Tongue (tissue), 2 donors: ENCODE data around the gene PAQR5. TPM values are rescaled to one million over a fixed set of nuclear protein-coding genes. Genes with fewer than 3 reads are reported as not detected.
"Not testable (repeated sequence)": the region's sequence is repeated elsewhere in the genome, so short reads cannot be mapped to it uniquely, and the experiment has no call there.

Source experiments
- DNase-seq: peaks from one replicate; pipeline ENCODE4 v3.0.0-alpha.2; 2015
- total RNA-seq: library from RNA; depleted of rRNA; stranded (reverse); fragments of >200 nt; gene quantifications from one replicate; pipeline ENCODE4 v1.2.3, GENCODE V29; 2014

PAQR5 gene
- total RNA-seq, 1 donor from 2014 or later: 0.92 TPM

DNA sequence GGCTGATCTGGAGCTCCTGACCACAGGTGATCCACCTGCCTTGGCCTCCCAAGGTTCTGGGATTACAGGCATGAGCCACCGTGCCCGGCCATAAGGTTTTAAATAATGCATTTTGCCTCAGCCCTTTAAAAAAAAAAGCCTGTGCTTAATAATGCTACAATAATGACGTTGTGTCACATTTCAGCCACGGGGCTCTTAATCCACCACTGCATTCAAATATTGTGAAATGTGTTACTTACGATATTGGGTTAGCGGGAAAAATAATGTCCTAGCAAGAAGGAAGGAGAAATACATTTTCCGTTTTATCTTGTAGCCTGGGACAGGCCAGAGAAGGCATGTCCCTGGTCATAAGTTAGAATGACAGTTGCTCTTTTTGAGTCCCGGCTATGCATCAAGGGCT is 17.6 kb downstream of the PAQR5 start:
- no peak for DNase-seq

DNA sequence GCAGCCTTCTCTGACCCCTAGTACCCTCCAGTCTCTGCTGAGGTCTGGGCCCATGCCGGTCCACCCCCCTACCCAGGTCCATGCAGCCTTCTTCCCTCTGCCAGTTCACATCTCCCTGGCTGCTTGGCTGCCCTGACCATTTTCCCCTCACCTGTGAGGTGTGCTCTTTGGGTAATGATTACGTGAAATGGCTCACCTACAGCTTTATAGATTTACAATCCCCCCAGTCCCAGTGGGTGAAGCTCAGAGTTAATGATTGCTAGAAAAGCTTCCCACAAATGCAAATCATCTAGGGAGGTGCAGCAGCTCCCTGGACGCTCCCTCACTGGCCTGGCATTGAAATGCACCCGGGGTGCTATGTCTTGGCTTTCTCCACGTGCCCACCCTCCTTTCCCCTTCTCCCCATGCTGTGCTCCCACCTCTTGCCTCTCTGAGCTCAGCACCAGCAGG is 18.7 kb downstream of the PAQR5 start:
- no peak for DNase-seq

DNA sequence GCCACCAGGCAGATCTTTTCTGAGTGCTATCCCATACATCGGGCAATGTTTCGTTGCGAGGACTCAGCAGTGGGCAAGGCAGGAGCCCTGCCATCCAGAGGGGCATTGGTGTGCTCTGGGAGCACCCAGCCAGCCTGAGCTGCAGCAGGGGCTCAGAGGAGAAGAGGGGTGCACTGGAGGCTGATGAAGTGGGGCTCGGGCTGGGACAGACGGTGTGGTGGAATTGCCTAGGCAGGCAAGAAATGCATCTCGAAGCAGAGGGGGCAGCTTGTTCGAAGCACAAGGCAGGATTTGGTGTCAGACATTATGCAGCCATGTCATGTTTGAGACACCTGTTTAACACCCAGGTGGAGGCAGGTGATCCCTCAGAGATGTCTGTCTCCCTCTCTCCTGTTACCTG is 19.3 kb downstream of the PAQR5 start:
- DNase-seq: no peak

DNA sequence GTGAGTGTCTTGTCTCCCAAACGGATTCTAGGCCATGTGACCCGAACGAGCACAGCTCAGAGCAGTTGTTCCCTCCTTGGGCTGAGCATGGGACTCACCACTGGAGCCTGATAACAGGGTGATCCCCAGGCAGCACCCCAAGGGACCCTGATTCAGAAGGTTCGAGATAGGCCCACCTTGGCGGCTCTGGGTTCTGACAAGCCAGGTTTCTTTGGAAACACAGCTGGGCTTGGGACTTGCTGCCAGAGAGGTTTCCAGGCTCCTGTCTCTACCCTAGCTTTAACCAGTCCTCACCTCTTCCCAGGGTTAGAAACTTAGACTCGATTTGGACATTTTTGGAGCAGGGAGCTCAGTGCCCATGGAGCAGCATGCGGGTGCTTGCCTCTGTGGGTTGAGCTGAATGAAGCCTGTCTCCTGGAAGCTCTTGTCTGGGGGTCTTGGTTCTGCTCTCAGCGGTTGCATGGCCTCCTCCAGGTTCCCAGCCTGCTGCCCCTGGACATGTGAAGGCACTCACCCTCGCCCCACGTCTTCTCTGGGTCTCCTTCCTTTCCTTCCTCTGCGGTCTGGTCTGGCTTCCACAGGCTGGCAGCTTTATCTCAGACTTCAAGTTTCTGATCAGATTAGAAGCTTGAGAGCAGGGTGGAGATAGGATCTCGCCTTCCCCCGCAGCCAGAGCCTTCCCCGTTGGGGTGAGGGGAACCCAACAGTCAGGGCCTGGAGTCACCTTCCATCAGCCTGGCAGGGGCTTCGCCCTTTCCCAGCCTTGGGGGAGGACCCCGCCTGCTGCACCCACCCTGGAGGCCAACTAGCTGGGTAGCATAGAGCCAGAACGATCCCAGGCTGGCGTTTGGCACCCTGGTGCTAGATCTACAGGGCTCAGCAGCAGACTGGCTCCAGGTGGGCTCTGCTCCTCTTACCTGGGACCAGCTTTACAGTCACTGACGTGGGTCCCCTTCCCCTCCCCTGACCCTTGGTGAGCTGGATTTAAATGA is 21.0 kb downstream of the PAQR5 start:
- no peak for DNase-seq

DNA sequence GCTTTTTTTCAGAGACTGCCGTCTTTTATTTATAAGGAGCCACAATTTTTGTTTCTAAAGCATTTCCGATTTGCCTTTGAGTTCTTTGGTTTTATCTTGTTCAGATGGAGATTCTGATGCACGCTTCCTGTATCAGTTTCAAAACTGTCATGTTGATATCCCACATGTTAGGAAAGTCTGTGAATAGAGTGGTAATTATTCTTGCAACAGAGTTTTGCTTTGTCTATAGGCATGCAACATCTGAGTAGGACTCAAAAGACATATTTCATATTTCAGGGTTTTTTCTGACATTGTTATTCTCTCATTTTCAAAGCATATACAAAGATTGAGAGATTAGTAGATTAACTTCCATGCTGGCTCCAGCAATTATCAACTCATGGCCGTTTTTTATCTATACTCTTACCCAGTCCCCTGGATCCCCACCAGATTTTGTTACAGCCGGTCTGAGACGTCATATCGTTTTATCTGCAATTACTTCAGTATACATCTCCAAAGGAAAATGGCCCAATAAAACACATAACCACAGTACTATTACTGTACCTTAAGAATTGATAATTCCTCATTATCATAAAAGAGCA is 22.4 kb downstream of the PAQR5 start:
- DNase-seq: no peak

DNA sequence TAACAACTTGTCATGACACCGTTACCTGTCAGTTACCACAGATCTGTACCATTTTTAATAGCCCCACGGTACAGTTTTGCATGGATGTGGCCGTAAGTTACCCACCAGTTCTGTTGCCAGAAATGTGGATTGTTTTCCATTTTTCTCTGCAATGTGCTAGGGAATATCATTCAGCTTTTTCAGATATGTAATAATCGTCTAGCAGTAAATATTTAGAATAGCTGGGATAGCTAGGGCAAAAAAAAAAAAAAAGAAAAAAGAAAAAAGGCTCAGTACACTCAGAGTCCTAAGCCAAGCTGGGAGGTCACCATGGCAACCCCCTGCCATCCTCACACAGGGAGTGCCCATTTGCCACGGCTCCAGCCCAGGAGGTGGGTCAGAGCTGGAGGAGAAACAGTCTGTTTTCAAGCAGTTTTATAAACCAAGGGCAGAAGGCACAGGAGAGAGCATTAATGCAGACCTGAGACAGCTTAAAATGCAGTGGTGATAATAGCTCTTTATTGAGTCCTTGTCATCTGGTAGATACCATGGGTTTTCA is 25.2 kb downstream of the PAQR5 start:
- DNase-seq: peak; percentile 43

DNA sequence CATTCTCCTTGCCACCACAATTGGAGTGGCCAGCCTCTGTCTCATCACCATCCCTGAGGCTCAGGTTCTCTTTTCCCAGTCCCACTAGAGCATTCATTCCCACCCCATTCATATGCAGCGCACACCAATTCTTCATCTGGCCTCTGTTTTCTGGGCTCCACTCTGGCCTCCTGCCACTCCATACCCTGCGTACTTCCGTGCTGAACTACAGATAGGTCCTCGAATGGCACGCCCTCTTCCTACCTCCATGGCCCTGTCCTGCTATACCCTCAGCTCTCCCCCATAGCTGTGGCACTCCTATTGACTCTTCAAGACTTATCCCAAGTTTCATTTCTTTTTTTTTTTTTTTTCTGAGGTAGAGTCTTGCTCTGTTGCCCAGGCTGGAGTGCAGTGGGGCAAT is 25.9 kb downstream of the PAQR5 start:
- DNase-seq: no peak

DNA sequence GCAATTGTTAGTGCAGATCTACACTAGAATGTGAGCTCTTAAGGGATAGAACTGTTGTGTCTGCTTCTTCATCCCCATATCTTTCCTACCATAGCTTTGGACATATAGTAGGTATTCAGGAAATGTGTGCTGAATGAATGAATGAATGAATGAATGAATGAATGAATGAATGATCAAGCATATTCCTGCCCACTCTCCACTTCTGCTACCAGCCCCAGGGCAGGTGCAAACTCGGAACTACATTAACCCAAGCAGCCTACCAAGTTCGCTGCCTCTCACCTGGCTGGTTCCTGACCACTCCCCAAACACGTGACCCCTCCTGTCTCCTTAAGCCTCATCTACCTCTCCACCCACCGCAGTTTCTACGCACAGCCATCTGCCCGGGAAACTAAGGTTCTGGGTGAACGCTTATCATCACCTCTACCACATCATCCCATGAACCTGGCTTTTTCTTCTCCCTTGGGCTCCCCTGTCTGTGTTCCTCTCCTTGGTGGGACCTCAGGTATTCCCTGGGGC is 26.8 kb downstream of the PAQR5 start:
- DNase-seq: no peak

DNA sequence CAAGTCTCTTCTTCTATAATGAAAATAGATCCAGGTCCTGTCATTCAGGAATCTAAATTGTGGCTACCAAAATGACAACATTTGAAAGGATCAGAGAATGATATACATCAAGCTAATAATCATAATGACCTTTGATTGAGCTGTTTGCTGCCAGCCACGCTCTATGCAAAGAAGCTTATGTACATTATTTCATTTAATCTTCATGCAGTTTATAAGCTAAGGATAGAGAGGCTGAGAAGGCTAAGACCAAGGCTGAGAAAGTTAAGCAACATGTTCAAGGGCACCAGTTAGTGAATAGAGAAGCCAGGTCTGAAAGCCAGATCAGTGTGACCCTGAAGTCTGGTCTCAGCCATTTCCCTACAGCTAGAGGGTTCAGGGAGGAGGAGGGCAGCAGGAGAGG is 29.4 kb downstream of the PAQR5 start:
- no peak for DNase-seq

DNA sequence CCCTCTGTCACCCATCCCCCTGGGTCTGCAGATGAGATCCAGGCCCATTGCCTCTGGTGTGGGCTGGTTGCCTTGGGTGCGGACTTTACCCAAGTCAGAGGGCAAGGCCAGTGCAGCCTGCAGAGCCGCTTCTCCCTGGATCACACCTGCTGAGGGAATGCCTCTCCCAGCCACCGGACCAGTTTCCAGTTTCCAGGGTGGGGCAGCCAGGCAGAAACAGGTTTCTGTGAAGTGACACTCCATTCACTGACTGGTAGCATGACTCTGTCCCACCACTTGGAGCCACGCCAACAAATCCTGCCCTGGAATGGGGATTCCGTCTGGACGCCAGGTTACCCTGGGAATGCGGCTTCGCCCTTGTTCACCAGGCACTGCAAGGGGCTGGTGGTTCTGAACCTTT is 30.0 kb downstream of the PAQR5 start:
- DNase-seq: no peak

DNA sequence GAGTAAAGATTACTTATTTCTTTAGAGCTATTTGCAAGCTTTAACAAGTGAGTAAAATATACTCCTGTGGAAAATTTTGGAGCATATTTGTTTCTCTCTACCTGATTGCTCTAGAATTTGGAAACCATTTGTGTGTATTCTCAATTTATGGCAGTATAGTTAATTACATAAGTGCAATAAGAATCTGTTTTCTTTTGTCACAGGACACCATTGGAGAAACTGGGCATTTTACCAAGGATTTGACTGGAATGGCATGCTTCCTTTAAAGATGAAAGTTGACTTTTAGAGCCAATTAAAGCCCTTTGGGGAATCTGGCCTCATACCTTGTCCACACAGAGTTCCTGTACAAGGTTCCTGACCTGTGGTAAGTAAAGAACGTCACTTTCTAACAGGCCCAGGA is 38.4 kb downstream of the PAQR5 start:
- no peak for DNase-seq

DNA sequence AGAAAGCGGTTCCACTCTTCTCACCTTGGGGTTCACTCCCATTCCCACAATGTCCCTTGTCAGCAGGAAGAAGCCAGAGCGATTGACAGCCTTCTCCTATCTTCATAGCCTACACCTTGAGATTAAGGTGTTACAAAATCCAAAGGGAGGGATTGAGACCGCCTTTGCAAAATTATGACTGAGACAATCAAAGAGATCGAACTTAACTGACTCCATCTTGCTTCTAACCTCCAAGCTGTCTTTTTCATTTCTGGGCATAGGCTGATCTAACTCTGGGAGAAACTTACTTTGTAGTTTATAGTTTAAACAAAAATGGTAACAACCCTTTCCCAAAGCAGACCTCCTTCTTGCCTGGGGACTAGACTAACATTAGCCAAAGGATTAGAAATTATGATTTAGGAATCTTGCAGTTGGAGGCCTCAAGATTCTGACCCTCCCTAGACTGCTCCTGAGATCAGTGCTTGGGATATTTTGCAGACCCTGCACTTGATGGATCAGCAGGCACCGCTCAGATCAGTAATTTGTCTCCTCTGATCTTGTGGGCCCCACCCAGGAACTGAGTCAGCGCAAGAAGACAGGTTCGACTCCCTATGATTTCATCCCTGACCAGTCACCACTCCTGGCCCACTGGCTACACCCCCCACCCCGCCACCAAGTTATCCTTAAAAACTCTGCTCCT is 40.0 kb downstream of the PAQR5 start:
- no peak for DNase-seq

DNA sequence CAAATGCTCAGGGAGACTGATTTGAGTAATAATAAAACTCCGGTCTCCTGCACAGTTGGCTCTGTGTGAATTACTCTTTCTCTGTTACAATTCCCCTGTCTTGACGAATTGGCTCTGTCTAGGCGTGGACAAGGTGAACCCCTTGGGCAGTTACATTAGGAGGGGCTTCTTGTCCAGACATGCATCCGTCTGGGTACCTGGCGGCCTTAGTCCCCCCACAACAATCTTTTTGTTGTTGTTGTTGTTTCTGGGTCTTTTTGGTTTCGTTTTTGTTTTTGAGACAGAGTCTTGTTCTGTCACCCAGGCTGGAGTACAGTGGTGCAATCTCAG is 40.5 kb downstream of the PAQR5 start:
- DNase-seq: not testable (repeated sequence)

DNA sequence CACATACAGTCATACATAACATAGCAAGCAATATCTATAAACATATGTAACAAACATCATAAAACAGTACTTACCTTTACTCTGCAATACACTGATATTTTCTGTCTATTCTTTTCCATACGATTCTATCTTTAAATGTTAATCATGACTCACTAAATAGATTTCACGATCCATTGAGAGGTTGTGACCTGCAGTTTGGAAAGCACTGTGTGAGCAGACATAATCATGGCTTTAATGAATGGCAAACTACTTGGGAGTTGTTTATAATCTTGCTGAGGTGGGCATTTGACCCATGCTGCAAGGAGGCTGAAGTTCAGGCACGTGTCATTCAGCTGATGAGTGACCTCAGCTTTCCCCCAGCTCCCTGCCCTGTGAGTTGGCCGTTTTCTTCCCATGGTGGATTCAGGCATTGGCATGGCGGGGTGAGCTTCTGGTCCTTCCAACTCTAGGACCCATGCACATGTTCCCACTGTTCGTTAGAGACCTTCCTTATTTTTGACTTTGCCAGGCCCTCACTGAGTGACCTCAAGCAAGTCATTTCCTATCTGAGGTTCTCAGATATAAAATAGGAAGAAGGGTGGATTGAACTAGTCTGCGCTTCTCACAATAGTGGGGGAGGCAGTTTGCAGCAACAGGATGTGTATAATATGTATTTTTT is 41.7 kb downstream of the PAQR5 start:
- DNase-seq: no peak

DNA sequence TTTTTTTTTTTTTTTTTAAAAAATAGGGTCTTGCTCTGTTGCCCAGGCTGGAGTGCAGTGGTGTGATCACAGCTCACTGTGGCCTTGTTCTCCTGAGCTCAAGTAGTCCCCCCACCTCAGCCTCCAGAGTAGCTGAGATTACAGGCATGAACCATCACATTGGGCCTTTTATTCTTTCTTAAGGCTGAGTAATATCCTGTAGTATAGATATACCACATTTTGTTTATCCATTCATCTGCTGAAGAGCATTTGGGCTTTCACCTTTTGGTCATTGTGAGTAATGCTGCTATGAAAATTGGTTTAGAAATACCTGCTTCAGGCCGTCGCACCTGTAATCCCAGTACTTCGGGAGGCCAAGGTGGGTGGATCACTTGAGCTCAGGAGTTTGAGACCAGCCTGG is 42.6 kb downstream of the PAQR5 start:
- DNase-seq: no peak

DNA sequence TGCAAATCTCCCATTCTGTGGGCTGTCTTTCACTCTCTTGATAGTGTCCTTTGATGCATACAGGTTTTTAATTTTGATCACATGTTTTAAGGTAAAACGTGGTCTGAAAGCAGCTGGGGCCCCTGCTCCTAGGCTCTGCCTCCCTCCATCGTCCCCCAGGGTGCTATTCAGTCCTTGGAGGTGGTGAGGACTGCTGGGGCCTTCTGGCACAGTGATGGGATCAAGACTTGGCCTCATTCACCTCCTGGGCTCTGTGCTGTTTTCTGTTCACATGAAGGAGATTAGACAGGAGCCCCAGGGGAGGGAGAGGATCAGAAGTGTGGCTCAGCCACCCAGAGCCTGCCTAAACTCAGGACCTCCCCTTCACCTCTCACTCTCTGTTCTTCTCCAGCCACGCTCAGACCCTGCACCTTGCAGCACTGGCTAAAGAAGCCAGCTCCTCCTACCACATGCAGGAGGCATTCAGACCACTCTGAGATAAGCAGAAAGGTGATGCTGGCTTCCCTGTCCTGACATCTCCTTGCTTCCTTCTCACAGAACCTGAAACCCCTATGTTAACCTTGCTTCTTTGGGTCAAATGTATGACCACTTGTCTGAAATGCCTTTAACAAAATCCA is 43.9 kb downstream of the PAQR5 start:
- no peak for DNase-seq

DNA sequence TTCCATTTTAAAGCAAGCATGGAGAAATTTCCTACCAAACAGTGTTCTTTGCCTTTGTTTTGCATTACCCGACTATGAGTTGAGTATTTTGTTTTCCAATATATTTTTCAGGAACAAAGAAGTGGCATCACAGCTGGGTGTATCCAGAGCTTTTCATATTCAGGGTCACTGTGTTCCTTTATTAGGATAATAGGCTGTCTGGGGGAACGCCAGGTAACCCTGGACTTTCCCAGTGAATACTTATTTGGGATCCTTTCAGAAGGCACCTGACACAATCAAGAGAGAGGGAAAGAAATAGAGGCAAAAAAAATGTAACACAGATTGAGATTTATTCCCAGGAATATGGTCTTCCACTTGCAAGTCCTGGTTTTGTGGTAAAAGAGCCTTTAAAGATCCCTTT is 44.4 kb downstream of the PAQR5 start:
- no peak for DNase-seq

DNA sequence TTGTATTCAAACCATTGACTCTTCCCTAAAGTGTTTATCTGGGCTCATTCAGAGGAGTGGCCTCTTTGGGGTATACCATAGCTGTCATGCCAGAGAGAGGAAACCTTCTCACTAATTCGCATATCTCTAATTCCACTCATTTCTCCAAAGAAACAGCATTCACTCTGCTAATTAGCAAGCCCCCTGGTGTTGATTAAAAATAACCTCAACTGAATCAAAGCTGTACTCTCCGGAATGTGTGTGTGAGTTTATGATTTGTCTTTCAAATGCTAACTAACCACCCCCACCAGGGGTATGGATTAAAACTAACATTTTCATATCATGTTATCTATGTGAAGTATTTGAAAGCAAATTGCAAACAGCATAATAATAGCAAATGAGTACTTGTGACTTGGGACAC is 45.5 kb downstream of the PAQR5 start:
- no peak for DNase-seq

DNA sequence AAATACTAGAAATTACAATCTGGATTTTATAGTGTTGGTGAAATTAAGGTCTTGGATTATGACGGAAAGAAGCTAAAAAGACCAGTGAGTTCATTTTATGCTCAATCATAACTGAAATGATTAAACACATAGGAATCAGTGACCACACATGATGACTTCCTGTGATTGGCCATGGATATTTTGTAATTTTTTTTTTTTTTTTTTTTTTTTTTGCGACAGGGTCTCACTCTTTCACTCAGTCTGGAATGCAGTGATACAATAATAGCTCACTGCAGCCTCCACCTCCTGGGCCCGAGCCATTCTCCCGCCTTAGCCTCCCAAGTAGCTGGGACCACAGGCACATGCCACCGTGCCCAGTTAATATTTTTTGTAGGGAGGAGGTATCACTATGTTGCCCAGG is 47.4 kb downstream of the PAQR5 start:
- no peak for DNase-seq

DNA sequence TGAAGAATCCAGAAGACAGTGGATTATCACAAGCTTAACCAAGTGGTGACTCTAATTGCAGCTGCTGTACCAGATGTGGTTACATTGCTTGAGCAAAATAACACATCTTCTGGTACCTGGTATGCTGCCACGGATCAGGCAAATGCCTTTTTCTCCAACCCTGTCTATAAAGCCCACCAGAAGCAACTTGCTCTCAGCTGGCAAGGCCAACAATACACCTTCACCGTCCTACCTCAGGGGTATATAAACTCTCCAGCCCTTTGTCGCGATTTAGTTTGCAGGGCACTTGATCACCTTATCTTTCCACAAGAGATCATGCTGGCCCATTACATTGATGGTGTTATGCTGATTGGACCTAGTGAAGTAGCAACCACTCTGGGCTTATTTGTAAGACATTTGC is 52.6 kb downstream of the PAQR5 start:
- DNase-seq: no peak

DNA sequence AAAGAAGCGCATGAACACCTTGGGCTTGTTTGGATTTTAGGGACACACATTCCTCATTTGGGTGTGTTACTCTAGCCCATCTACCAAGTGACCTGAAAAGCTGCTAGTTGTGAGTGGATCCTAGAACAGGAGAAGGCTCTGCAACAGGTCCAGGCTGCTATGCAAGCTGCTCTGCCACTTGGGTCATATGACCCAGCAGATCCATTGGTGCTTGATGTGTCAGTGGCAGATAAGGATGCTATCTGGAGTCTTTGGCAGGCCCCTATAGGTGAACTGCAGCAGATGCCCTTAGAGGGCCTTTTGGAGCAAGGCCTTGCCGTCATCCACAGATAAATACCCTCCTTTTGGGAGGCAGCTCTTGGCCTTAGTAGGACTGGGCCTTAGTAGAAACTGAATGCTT is 53.2 kb downstream of the PAQR5 start:
- no peak for DNase-seq
